Measurements from ENCODE around the gene GIT1. TPM values are rescaled to one million over a fixed set of nuclear protein-coding genes. Genes with fewer than 3 reads are reported as not detected.

GIT1 gene
- total and polyA plus RNA-seq, 9 of the 15 experiments (the other 6 are each of a cell fraction or from before 2014, with no cell fraction given) = 0.35 to 35.3 (median 17.1) TPM

DNA sequence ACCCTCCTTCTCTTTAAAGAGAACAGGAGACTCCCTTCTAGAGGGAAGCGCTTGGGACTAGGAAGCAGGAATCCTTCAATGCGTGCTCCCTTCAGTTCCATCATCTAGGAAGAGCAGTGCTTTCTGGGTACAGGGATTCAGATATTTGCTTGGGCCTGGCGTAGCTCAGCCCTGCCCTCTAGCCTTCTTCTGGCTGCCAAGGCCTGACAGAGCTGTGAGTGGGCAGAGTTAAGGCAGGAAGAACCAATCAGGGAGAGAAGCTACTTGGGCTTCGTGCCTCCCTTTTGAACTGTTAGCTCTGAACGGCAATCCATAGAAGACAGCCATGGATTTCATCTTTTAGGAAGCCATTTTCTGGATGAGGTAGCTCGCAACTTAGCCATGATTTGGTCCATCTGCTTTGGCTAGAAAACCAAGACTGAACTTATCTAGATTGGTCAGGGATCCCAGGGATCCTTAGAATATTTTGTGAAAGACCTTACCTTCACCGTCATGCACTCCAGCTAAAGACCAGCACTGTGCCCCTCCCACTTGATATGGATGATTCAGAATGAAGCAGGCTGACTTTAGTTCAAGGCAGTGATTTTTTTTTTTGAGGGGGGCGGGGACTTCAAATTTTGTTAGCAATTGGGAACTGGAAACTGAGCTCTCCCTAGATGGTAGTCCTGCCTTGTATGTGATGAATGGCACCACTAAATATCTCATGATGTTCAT is 35.7 kb upstream of the GIT1 start:
- BruUV-seq (replicated peaks) = no TSS peak
- WGBS (ENCODE audit: insufficient coverage, low coverage, missing lambda C conversion rate) = 49% methylated on average over 8 of the region's 8 CpGs
- H3K4me2 ChIP-seq (ENCODE audit: insufficient read depth, low read length) = no peak overlapping the region
- no peaks in the 10 kb centered on the region; the same call in 1 of the 2 replicates for H4K20me1 ChIP-seq (replicated peaks; ENCODE audit: control insufficient read depth, insufficient read depth, low read length)
- no peak overlapping the region for H3K27ac ChIP-seq (ENCODE audit: extremely low read depth, low read depth, low read length)
- no peaks in the 10 kb centered on the region for H3K9me3 ChIP-seq (replicated peaks; ENCODE audit: control insufficient read depth, insufficient read depth, low read depth, low read length)
- no peak for FAIRE-seq
- ChIA-PET CTCF (ENCODE audit: low intra/inter-chr PET ratio) (no interaction called here), POLR2A (interaction anchor here (0.6 to 2.7 kb wide), 3 partner anchors 14 to 58 kb away, joined by 3 to 11 read pairs (median 3); no protein-coding TSS in a partner anchor)
- intact Hi-C loops (cut with micrococcal nuclease) = no loop called here
- in situ Hi-C loops (cut with MboI) = no loop called here
- TF ChIP-seq NFYB (IDR thresholded peaks at IDR 0.05; ENCODE audit: extremely low read depth, insufficient read length) (no peak), ELF2 (CRISPR knock-in tag; IDR thresholded peaks at IDR 0.05) (no peak), ZNF133 (CRISPR knock-in tag; IDR thresholded peaks at IDR 0.05) (no peak), HMG20A (CRISPR knock-in tag; conservative IDR thresholded peaks at IDR 0.05) (no peak), KDM1A (IDR thresholded peaks at IDR 0.05) (peak in 1 of 2 experiments; percentile 41; a peak in 1 of 4 replicates), ZNF217 (CRISPR knock-in tag; IDR thresholded peaks at IDR 0.05) (no peak), TGIF2 (CRISPR knock-in tag; IDR thresholded peaks at IDR 0.05) (no peak)
- H3K9ac ChIP-seq (ENCODE audit: insufficient read depth in 1 of 2, low read depth in 2 of 2, low read length in 2 of 2) = no peak overlapping the region
- H3K4me1 ChIP-seq (replicated peaks in 1 of 2; ENCODE audit: control insufficient read depth in 2 of 2, insufficient read depth in 2 of 2, low read length in 2 of 2) = peaks cover 12 to 24% of the 10 kb centered on the region in 2 experiments; a peak in 4 of 5 replicates
- no peak for ATAC-seq
- no peak overlapping the region for H2AFZ ChIP-seq (ENCODE audit: low read depth, low read length)
- no peaks in the 10 kb centered on the region for H3K79me2 ChIP-seq (ENCODE audit: control insufficient read depth, insufficient read depth, low read length)
- H3K9me1 ChIP-seq (ENCODE audit: control insufficient read depth, insufficient read depth, low read length) = no peaks in the 10 kb centered on the region
- no peaks in the 10 kb centered on the region for H3K27me3 ChIP-seq (ENCODE audit: control insufficient read depth in 2 of 2, insufficient read depth in 2 of 2, low read length in 2 of 2)
- H3K4me3 ChIP-seq = no peak overlapping the region
- DNase-seq (ENCODE audit: extremely low read depth in 1 of 4, low spot score in 3 of 4) = no peak
- H3K36me3 ChIP-seq (ENCODE audit: control insufficient read depth, insufficient read depth, low read length) = no peaks in the 10 kb centered on the region

Data from K562 (cell line).